HG03432 (cell line): ENCODE measurements around the gene MACO1.

ENCODE experiments used
- ATAC-seq: cut with Tn5 transposase; IDR thresholded peaks from one replicate; pipeline ENCODE4 v1.9.1; 2021; ENCODE audit warnings: mild to moderate bottlenecking, moderate library complexity; ENCODE audit not compliant: unreplicated experiment

The MACO1 gene

GRCh38 chr1:25538191-25538767 is 107.6 kb downstream of the MACO1 start:
- ATAC-seq = no peak

- ATAC-seq = no peak
These were observed 110.1 kb downstream of the MACO1 start for GRCh38 chr1:25540750-25541342.

GRCh38 chr1:25541425-25541824 is 110.7 kb downstream of the MACO1 start:
- ATAC-seq = no peak

GRCh38 chr1:25541889-25542658 is 111.4 kb downstream of the MACO1 start:
- ATAC-seq = no peak

GRCh38 chr1:25543005-25543424 is 112.3 kb downstream of the MACO1 start:
- ATAC-seq = no peak

- ATAC-seq = peak; percentile 92
These were observed 112.9 kb downstream of the MACO1 start, which contains the start of gene LDLRAP1 for GRCh38 chr1:25543425-25544242. LDLRAP1 (plus strand) TSS chr1:25543606; CDS start chr1:25543699, 93 bp downstream.

GRCh38 chr1:25544243-25544764 is 113.6 kb downstream of the MACO1 start:
- no peak for ATAC-seq

- ATAC-seq = no peak
These were observed 114.1 kb downstream of the MACO1 start for GRCh38 chr1:25544819-25545218.

- ATAC-seq = no peak
These were observed 115.1 kb downstream of the MACO1 start for GRCh38 chr1:25545767-25546166.

GRCh38 chr1:25546193-25546592 is 115.5 kb downstream of the MACO1 start:
- no peak for ATAC-seq

GRCh38 chr1:25548601-25549000 is 117.9 kb downstream of the MACO1 start:
- ATAC-seq = no peak

- peak; percentile 94 for ATAC-seq
These were observed 118.8 kb downstream of the MACO1 start for GRCh38 chr1:25549273-25550154.
